HG03558 (cell line): Measurements from ENCODE around the gene GALNT11.
"Not testable (repeated sequence)": the region's sequence is repeated elsewhere in the genome, so short reads cannot be mapped to it uniquely, and the experiment has no call there.

Experiments used
- ATAC-seq: cut with Tn5 transposase; IDR thresholded peaks from one replicate; pipeline ENCODE4 v1.9.1; 2021; ENCODE audit warnings: moderate number of reproducible peaks; ENCODE audit not compliant: unreplicated experiment; ENCODE audit errors: extremely low read depth

GALNT11 gene

GRCh38 chr7:152025077-152025936, at the start of gene GALNT11:
GALNT11 (plus strand) TSS chr7:152025674; CDS start chr7:152094228, 68,554 bp downstream.
- peak; percentile 96 for ATAC-seq

- no peak for ATAC-seq
Observed at GRCh38 chr7:151978616-151979015, 46.9 kb upstream of the GALNT11 start.

- ATAC-seq: no peak
Observed at GRCh38 chr7:151981223-151981622, 44.3 kb upstream of the GALNT11 start.

- no peak for ATAC-seq
Observed at GRCh38 chr7:151982806-151983205, 42.7 kb upstream of the GALNT11 start.

GRCh38 chr7:151984612-151985011, 40.9 kb upstream of the GALNT11 start:
- ATAC-seq: no peak

- ATAC-seq: no peak
Observed at GRCh38 chr7:151987748-151988529, 37.5 kb upstream of the GALNT11 start.

GRCh38 chr7:151992375-151992774, 33.1 kb upstream of the GALNT11 start:
- no peak for ATAC-seq

GRCh38 chr7:151993977-151994676, 31.3 kb upstream of the GALNT11 start:
- ATAC-seq: no peak

- no peak for ATAC-seq
Observed at GRCh38 chr7:151999424-152000090, 25.9 kb upstream of the GALNT11 start.

- ATAC-seq: no peak
Observed at GRCh38 chr7:152000191-152000590, 25.3 kb upstream of the GALNT11 start.

- no peak for ATAC-seq
Observed at GRCh38 chr7:152006336-152006735, 19.1 kb upstream of the GALNT11 start.

GRCh38 chr7:152011860-152012259, 13.6 kb upstream of the GALNT11 start:
- ATAC-seq: no peak

GRCh38 chr7:152013230-152013629, 12.2 kb upstream of the GALNT11 start:
- no peak for ATAC-seq

GRCh38 chr7:152013974-152014373, 11.5 kb upstream of the GALNT11 start:
- no peak for ATAC-seq

- ATAC-seq: no peak
Observed at GRCh38 chr7:152014722-152015121, 10.8 kb upstream of the GALNT11 start.

GRCh38 chr7:152015600-152015999, 9.9 kb upstream of the GALNT11 start:
- ATAC-seq: no peak

GRCh38 chr7:152016947-152017346, 8.5 kb upstream of the GALNT11 start:
- no peak for ATAC-seq

- ATAC-seq: not testable (repeated sequence)
Observed at GRCh38 chr7:152017683-152018082, 7.8 kb upstream of the GALNT11 start.

- ATAC-seq: not testable (repeated sequence)
Observed at GRCh38 chr7:152021740-152022139, 3.7 kb upstream of the GALNT11 start.
